HG03196 (cell line): Measurements from ENCODE around the gene HSPA1B.
"Not testable (repeated sequence)": the region's sequence is repeated elsewhere in the genome, so short reads cannot be mapped to it uniquely, and the experiment has no call there.

ENCODE experiments used
- ATAC-seq: cut with Tn5 transposase; IDR thresholded peaks from one replicate; pipeline ENCODE4 v1.9.1; 2021; ENCODE audit not compliant: unreplicated experiment

Gene HSPA1B

GRCh38 chr6:31857774-31858173, 30.2 kb downstream of the HSPA1B start:
- not testable (repeated sequence) for ATAC-seq

GRCh38 chr6:31858707-31859106, 31.2 kb downstream of the HSPA1B start:
- no peak for ATAC-seq

DNA sequence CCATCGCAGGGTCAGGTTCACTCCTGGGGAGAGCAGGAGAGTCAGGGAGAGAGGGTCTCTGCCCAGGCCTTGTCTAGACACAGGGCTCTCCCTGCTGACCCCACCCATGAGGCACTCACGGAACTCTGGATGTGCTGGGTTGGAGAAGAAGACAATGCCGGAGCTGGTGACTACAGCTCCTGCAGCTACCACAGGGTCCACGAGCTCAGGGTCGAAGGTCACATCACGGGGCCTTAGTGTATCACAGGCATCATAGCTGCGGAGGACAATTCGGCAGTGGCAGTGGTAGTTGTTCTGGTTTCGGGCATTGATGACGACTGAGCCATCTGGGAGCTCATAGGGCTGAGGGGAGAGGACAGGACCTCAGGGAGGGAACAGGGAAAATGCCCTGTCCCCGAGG, 32.4 kb downstream of the HSPA1B start:
- ATAC-seq, result no peak

DNA sequence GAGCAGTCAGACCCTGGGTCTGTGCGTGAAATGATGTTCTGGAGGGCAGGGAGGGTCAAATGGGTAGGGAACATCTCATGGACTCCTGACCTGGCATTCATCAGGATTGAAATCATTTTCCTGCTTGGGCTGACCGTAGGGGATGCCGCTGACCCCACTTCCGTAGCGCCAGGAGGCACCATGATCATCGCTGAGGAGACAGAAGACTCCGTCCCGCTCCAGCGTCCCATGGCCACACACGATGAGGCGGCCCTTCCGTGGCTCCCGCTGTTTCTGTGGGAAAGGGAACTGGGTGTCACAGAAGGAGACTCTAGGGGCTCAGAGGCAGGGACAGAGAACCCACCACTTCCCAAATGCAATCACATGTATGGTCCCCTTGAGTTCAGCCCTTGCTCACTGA, 32.8 kb downstream of the HSPA1B start:
- no peak for ATAC-seq

DNA sequence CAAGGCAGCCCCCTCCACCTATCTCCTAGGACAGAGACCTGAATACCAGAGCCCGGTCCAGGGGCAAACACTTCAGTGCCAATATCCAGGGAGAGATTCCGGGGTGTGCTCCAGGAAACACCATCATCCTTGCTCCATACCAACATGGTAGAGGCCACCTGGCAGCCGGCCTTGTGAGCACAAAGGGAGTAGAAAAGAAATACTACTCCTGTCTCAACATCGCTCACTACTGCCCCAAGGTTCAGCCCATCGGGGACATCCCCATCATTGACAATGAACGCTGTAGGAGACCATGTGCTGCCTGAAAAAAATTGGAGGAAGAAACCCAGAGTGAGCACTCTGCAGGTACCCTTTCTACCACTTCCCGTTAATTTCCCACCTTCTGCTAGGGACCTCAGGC, 33.6 kb downstream of the HSPA1B start:
- ATAC-seq, result no peak

GRCh38 chr6:31861919-31862343, 34.4 kb downstream of the HSPA1B start:
- no peak for ATAC-seq

- ATAC-seq, result peak; percentile 93
These were observed 35.1 kb downstream of the HSPA1B start, which contains the start of gene NEU1 for GRCh38 chr6:31862344-31863235. Gene NEU1, minus strand, starts transcription at chr6:31862821. Its CDS starts 45 bp downstream, at chr6:31862776.

- ATAC-seq, result not testable (repeated sequence)
These were observed 36.6 kb downstream of the HSPA1B start for GRCh38 chr6:31864123-31864562.

DNA sequence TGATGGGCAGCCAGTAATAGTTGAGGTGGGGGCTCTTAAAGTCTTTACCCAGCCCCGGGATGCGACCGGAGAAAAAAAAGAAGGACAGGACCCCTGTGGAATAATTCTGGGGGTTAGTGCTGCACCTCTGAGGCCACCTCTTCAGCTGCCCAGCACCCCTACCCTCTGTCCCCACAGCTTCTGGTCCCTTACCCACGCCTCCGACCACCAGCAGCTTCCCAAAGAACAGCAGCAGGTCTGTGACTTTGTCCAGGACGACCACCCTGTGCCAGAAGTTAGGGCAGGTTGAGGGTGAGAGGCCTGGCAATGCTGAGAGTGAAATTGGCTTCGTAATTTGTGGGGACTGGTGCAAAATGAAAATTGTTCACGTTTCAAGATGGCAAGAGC, 37.3 kb downstream of the HSPA1B start:
- no peak for ATAC-seq

GRCh38 chr6:31865205-31866118, 37.9 kb downstream of the HSPA1B start:
- no peak for ATAC-seq

- not testable (repeated sequence) for ATAC-seq
These were observed 41.1 kb downstream of the HSPA1B start for GRCh38 chr6:31868658-31868971.

DNA sequence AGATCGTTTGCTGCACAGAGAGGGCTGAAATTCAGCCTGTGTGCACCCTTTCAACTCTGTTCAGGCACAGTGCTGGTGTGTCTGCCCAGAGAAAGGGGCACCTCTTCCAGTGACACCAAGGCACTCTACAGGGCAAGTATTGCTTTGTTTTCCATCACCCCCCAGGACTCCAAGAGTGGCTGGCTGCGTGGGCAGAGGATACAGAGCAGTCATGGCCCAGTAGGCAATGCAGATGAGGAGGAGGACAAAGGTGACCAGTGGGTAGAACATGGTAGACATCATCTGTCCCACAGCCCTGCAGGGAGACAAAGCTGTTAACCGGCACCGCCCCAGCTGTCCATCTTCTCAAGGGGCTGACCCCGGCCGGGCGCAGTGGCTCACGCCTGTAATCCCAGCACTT, 41.8 kb downstream of the HSPA1B start:
- ATAC-seq, result no peak

- ATAC-seq, result no peak
These were observed 42.9 kb downstream of the HSPA1B start for GRCh38 chr6:31870385-31870921.

GRCh38 chr6:31871046-31871659, 43.6 kb downstream of the HSPA1B start:
- no peak for ATAC-seq

GRCh38 chr6:31874084-31874670, 46.6 kb downstream of the HSPA1B start:
- ATAC-seq, result no peak

GRCh38 chr6:31874836-31875572, 47.5 kb downstream of the HSPA1B start:
- no peak for ATAC-seq

DNA sequence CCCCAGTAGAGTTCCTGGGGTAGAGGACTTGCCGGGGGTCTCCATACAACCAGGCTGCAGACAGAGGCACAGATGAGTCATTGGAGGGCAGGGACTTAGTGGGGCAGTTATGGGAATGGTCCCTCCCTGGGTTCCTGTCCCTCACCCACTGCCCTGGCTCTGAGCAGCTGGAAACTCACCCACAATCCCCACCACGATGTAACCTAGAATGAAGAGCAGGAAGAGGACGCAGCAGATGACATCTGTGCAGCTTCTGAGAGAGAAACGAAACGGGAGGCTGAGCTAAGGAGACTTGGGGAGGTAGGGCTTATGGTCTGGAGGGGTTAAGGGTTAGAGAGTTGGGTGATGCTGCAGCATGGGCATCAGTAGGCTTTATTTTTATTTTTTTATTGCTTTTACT, 48.3 kb downstream of the HSPA1B start:
- no peak for ATAC-seq

DNA sequence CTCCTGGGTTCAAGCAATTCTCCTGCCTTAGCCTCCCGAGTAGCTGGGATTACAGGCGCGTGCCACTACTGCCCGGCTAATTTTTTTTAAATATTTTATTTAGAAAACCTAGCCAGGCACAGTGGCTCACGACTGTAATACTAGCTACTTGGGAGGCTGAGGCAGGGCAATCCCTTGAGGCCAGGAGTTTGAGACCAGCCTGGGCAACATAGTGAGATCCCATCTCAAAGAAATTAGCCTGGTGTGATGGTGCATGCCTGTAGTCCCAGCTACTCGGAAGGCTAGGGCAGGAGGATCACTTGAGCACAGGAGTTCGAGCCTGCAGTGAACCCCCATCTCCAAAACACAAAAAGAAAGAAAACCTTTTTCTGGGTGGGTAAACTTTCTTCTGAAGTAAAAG, 48.8 kb downstream of the HSPA1B start:
- no peak for ATAC-seq

DNA sequence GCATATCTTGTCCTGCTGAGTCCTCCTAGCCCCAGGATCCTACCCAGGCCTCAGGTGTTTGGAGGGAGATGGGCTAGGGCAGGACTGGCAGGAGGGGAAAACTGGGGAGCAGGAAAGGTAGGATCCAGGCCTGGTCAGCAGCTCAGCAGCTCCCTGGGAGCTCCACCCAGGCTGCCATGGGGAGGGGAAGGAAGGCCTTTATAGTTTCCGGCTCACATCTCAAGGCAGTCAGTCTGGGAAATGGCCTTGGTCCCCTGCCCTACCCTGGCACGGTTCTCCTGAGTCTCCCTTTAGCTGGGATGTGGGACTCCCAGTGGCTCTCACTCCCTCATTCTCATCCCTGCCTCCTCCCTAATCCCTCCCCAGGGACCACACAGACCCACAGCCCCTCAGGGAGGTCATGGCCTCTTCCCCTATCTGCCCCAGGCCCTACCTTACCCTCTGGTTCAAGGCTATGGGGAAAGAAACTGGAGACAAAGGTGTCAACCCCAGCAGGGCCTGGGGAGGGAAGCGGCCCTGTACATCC, 49.6 kb downstream of the HSPA1B start:
- no peak for ATAC-seq

DNA sequence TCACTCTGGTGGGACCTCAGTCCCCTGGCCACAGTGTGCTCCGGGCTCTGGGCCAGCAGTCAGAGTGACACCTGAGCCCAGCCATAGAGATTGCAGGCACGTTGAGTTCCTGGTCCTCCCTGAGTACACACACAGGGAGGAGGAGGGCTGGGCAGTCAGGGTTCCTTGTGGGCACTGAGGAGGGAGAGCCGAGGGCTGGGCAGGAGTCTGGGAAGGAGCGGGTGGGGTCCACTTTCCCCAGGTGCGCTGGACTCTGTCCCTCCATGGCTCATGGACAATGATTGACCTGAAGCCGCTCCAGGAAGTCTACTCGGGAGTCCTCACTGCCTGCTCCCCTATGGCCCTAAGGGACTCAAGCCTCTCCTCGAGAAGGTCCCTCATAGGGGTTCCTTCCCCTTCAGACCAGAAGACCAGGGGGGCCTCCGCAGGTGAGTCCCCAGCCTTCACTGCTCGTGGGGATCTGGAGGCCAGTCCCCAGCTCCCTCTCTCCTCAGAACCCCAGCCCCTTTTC, 50.2 kb downstream of the HSPA1B start:
- ATAC-seq, result no peak
